ENCODE data around the gene CFAP46.
"Not testable (repeated sequence)": the region's sequence is repeated elsewhere in the genome, so short reads cannot be mapped to it uniquely, and the experiment has no call there.

The CFAP46 gene

DNA sequence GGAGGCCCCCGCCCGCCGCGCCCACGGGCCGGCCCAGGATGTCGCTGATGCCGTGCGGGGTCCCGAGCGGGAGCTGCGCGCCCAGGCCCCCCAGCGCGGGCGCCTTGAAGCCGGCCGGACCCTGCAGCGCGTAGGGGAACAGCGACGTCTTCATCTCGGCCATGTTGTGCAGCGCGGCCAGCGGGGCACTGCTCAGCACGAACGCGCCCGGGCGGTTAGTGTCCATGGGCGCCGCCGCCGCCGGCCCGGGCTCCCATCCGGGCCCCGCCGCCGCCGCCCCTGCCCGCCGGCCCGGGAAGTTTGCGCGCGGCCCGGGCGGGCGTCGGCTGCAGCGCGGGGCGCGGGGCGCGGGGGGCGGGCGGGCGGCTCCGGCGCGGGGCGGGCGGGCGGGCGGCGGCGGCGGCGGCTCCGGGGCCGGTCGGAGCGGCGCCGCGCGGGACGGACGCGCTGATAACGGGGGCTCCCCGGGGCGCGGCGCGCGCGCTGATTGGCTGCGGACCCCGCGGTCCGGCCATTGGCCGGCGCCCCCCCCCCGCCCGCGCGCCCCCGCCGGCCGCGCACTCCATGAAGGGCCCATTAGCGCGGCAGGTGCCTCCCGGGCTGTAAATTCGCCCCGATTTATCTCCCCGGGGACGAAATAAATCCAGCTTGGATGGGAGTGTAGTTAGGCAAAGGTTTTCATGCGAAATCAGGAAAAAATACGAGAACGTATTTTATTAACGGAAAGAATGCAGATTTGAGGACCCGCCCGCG lies 156.5 kb downstream of the CFAP46 start, which contains the start of gene NKX6-2:
Gene NKX6-2 (minus strand): TSS at position 425 of the 753 bp plus-strand sequence. CDS start 199 bp downstream, at position 226.
- no peak for DNase-seq

DNA sequence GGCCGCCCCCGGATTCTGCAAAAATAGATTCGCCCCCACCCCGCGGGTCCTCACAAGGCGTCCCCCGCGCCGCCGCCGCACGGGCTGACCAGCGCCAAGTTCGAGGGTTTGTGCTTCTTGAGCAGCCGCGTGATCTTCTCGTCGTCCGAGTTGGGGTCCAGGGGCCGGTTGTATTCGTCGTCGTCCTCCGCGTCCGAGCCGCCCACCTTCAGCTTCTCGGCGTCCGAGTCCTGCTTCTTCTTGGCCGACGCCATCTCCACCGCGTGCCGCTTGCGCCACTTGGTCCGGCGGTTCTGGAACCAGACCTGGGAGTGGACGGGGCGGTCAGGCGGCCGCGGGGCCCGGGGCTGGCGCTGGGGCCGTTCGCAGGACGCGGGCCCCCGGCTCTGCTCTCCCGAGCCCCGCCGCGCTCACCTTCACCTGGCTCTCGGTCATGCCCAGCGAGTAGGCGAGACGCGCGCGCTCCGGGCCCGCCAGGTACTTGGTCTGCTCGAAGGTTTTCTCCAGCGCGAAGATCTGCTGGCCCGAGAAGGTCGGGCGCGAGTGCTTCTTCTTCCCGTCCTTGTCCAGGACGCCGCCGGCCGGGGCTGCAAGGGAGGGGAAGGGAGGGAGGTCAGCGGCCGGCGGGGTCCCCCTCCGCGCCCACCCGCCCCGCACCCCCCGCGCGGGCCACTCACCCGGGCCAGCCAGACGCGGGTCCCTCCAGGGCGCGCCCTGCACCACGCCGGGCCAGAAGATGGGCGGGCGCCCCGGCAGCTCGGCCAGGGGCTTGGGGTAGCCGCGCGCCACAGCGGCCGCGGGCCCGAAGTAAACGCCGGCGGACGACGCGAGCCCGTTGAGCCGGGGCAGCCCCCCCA lies 157.3 kb downstream of the CFAP46 start:
- DNase-seq, result no peak

DNA sequence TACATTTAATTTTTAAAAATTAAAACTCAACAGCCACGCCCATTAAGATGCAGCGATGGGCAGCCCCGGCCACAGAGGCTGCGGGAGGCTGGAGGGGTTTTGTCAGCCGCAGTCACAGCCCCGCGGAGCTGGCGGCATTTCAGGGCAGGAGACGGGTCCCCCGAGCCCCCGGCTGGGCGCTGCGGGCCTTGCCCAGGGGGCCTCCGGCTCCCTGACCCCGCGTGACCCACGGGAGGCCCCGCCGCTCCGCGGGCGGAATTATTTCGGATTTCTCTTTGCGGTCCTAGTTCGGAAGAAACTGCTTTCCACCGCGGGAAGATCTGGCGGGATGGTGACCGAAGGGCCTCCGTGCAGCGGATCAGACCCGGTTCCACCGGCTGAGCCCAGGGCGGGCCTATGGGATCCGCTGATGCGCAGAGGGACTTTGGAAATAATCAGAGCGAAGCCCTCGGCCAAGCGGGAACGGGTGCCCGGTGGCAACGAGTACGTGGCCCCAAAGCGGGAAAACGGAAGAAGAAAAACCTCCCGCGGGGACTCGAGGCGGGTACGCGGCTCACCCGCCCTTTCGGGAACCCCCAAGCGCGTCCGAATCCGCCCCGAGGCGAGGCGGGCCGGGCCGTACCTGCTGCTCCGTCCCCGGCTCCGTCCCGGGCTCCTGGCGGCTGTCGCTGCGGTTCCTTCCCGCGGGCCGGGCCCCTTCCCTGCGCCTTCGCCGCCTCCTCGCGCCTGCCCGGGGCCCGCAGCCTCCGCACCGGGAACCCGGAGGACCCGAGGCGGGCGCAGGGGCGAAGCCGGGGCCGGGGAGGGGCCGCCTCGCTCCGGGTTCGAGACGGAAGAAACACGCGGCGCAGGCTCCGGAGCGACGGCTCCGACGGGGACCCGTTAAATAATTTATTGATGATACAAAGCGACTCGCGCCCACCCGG lies 158.2 kb downstream of the CFAP46 start:
- DNase-seq, result no peak

DNA sequence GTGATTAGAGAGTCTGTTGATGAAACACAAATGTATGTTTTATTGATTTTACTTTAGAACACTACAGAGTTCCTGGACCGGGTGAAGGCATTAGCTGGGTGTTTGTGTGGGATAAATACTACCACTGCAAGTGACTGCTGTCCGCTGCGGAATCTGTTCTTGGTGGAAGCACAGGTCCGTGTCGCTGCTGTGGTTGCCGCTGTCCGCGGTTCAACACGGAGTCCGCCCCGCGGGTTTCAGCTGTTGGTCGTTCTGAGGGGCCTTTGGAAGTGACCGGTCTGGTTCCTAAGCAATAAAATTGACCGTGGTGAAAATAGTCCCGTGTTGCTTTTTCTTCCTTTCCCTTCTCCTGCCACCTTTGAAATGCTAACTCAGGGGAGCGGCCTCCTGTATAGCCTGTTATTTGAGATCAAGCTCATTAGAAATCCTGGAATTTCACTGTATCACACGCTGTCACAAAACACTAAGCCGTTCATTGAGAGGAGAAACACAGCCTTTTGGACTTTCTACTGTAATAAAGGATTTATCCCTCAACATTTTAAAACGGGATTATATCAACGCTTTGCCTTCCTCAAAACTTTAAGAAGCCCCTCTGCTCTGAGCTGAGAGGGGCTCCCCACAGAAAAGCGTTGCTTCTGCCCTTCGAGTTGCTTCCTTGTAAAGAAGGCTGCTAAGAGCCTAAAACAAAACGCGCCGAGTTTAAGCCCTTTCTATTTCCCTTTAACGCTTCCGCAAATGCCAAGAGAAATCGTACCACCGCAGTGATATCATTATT lies 159.0 kb downstream of the CFAP46 start:
- no peak for DNase-seq

DNA sequence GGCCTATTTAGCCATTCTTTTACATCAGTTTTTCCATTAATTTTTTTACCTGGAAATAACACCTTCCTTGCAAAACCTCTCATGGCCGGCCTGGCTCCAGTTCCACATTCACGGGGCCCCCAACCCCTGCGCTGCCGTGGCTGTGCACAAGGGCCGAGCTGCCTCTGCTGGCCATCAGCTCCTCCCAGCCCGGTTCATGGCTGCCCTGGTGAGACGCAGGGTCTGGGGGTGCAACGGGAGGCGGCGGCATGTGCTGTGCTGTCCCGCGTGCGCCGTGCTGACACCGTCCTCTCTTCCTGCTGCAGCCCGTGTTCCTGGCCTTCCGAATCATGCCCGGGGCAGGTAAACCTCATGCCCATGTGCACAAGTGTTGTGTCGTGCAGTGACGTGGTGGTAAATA lies 160.8 kb downstream of the CFAP46 start:
- DNase-seq, result no peak

DNA sequence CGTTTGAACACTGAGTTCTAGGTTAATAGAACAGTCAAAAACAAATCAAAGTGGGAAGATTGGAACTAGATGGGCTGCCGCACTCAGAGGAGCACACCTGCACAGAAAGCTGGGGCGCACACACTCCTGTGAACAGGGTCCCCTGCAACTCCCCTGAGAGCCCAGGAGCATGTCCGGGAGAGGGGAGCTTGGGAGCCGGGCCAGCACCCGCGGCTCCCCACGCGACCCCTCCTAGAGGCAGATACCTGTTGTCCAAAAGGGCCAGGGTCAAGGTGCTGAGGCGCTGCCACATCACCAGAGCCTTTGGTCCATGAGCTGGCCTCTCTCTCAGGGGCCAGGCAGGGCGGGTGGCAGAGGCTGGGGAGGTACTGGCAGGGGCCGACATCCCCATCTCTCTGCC lies 162.0 kb downstream of the CFAP46 start:
- DNase-seq, result no peak

DNA sequence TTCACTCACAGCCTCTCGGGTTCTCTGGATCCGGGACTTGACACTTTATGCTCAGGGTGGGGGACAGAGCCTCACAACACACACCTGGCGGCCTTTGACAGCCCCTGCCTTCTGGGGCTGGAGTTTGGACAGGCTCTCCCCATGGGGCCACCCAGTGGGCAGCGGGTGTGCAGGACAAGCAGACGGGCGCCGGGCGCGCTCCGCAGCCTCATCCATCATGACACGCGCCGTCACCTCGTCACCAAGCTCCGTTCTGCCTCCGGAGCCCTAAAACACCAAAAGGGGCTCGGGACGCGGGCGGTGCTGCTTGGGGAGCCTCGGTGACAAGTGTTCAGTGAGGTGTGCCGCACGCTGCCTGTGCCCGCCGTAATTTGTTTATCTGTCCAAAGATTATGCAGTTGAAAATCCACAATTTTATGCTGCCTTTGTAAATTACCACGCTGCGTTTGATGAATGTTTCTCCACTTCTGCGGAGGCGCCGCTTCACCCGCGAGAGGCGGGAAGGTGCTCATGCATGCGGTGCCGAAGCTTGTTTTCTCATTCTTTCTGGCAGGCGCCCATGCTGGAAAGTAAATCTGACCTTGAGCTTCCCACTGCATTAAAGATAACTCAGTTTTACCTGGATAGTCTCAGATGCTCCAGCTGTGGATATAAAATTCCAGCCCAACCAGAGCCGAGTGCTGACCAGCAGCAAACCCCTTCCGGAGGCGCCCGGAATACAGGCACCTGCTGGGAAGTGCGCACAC lies 162.6 kb downstream of the CFAP46 start:
- no peak for DNase-seq

DNA sequence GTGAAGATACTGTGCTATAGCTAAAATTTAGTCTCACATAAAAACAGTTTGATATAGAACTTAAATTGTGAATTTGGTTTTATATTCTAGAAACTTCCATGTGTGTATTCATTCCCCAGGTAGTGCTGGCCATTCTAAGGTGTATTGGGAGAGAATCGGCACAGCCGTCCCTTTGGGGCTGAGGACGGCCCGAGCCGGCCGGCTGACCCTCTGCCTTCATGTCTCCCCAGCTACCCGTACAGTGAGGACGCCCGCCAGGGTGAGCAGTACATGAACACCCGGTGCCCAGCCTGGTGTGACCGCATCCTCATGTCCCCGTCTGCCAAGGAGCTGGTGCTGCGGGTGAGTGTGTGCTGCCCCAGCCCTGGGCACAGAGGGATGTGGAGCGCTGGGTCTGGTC lies 164.9 kb downstream of the CFAP46 start:
- no peak for DNase-seq

DNA sequence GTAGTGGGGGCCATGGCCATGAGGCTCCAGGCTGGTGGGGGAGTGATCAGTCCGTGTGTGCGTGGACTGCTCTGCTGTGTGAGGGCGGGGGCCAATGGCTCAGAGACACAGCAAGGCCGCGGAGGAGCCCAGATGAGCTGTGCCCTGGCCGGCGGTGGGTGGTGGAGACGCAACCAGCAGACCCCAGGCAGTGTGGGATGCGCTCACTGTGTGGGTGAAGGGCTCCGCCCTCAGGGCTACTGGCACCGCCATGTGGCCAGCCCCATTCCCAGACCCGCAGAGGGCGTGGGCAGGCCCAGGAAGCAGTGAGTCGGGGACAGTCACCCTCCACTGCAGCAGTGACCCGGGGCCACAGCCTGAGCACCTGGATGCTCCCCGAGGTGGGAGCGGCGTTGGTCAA lies 165.5 kb downstream of the CFAP46 start:
- DNase-seq, result no peak

DNA sequence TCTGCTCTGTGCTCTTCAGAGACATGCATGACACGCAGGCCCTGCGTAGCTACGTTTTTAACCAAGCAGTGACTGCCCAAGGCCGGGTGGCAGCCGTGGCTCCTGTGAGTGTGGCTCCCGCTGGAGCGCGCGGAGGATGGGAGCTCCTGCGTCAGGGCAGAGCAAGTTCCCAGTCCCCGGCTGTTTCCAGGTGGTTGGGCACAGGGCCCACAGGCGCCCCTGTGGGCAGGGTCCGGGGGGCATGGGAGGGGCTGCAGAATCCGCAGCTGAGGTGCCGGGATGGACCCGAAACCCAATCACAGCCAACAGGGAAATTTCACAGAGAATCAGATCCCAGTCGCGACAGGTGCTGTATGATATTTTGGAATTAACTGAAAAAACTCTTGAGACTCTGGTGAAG lies 166.2 kb downstream of the CFAP46 start:
- DNase-seq, result no peak

DNA sequence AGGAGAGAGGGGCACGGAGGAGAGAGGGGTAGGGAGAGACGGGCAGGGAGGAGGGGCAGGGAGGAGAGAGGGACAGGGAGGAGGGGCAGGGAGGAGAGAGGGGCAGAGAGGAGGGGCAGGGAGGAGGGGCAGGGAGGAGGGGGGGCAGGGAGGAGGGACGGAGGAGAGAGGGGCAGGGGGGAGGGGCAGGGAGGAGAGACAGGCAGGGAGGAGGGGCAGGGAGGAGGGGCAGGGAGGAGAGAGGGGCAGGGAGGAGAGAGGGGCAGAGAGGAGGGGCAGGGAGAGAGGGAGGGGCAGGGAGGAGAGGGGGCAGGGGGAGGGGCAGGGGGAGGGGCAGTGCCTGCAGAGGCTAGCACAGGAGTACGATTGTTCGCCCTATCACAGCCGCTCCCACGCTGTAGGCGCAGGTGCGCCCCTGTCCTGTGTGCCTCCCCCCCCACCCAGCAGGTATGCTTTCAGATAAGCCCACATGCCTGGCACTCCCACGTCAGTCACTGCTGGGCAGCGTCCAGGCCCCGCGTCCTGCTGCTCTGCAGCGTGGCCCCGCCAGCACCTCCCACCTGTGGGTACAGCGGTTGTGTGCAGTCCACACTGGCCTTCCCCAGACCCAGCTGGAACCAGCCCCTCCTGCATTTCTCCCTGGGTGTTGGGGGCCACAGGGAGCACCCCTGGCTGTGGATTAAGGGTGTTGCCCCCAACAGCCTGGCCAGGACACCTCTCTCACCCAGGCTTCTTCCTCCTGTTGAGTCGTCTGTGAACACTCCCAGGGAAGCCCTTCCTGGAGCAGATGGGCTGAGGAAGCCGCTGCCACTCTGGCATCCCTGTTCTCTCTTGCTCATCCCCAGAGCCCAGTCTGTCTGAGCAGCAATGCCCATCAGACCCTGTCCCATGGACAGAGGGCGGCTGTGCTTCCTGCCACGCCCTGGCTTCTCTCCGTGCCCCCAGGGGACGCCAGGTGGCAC lies 167.2 kb downstream of the CFAP46 start:
- no peak for DNase-seq

DNA sequence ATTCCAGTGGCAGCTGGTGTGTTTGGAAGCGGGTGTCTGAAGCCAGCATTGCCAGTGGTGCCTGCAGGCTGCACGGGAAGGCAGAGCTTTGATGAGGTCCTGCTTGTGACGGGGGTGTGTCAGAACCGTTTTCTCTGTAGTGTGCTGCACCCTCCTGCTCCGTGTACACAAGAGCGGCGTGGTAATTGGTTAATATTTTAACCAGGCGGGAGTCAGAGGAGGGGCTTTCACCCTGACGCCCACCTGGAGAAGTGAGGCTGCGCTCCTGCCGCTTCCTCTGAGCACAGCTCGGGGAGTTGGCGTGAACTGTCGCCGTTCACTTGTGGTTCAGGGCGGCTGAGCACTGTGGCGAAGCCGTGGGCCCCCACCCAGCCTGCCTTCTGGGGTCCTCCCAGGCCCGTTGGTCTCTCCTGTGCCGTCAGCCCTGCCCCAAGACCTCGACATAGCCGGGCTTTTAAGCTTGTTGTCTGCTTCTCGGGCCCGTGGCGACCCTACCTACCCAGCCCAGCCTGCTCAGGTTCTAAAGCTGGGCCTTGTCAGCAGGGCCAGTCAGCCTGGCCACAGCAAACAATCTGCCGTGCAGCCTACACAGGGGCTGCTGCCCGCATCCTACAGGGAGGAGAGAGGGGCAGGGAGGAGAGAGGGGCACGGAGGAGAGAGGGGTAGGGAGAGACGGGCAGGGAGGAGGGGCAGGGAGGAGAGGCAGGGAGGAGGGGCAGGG lies 168.0 kb downstream of the CFAP46 start:
- no peak for DNase-seq

DNA sequence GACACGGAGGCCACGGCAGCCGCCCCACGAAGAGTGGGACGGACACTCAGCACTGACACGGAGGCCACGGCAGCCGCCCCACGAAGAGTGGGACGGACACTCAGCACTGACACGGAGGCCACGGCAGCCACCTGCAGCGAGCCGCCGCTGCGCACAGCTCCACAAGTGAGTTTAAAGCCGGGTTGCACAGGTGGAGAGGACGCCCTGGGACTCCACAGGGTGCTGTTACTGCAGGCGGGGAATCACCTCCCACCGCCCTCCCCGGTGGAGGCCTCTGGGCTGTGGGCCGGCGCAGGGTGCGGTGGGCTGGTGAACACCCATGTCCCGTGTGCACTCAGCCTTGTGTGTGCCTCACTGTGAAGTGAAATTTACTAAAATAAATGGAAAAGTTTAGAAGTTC lies 169.6 kb downstream of the CFAP46 start:
- not testable (repeated sequence) for DNase-seq

DNA sequence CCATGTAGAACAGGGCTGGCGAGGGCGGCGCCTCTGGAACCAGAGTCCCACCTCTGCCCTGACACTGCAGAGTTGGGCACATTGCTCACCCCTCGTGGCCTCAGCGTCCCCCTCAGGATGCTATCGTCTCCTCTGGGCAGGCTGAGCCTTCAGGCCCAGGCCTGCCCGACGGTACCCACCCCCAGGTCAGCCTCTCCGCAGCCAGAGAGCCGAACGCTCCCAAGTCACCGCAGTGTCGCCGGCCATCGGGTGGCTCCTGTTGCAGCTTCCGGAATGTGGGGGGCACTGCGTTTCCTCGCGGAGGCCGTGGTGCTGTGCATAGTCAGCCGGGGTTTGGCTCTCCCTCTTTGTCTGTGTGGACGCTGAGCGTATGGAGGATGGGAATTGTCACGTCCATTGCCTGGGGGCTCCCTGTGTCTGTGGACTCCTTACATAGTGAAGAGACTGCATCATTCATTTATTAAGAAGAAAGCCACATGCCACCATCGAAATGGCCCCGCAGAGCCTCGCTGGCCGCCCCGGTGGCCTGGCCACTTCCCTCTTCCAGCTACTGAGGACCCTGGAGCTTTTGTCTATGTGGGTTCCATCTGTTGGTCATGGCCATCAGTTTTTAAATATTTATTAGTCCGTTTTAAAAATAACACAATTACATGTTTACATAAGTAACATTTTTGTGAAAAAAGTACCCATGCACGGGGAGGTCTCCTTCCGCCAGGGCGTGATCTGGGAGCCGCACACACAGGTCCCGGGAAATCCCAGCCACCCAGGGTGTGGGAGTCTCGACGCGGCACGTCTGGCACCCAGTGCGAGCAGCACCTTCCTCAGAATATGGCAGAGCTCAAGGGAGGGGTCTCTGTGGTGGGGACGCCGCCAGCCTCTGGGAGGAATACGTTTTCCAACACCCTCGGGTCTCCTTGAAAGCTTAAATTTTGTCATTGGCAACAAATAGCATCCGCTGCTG lies 172.0 kb downstream of the CFAP46 start:
- no peak for DNase-seq

DNA sequence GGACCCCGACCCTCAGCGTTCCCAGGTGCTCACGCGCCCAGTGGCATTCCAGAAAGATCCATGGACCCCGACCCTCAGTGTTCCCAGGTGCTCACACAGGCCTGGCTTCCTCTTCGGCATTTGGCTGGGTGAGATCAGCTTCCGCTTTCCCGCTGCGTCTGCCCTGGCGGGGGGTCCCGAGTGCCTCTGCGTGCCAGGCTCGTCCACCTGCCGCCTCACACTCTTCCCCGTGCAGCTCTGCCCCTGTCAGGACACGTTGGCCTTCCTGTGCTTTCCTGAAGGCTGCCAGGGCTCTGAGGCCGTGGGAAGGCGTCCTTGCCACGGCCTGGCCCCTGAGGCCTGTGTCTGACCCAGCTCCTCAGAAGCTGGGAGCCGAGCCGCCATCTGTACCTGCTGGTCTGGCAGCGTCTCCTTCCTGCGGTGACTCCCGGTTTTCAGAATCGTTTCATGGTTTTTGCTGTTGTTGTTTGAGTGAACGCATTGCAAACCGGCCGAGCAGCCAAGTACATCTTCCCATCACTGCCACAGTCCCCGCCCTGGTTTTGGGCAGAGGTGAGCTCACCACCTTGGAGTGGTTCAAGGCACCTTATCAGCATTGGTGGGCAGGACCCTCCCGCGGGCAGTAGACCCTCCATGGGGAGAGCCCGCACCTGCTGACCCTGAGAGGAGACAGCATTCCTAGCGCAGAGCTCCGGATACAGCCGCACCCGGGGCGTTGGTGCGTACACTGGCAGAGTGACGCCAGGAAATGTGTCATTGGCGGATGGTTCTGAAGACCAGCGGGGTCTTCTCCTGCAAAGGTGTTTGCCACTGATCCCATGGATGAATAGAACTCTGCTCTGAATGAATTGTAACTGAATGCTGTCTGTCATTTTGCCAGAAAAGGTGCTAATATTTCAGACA lies 173.8 kb downstream of the CFAP46 start:
- no peak for DNase-seq

DNA sequence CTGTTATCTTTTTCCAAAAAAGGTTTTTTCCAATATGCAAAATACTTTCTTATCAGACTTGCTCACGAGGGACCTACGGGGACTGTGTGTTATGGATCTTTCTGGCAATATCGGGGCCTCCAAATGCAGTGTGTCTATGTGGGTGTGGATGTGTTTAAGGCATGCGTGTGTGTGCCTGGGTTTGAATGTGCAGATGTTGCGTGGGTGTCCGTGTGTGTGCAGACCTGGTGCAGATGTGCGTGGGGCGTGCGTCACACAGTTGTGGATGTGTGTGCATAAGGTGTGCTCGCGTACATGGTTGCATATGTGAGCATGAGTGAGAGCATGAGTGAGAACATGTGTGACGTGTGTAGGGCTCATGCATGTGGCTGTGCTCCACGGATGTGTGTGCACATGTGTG lies 176.1 kb downstream of the CFAP46 start:
- no peak for DNase-seq

DNA sequence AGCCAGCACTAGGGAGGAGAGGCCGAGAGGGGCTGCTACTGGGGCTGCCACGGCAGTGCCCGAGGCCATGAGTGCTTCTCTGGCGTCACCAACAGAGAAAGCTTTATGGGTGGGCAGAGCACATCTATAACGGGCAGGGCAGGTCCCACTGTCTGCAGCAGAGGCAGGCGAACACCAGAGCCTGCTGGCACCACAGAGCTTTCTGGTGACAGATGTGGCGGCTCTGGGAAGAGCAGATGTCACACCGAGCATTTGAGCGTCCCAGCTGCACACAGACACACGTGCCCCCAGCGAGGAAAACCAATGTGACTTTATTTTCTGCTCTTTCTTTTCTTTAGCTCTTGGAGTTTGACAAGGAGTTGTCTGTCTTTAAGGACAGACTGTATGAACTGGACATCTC lies 176.9 kb downstream of the CFAP46 start:
- DNase-seq, result no peak
